Stimulated activated CD4-positive, alpha-beta T cell treated with anti-CD3 and anti-CD28 coated beads, Interleukin-2, amount 100 ng/mL, for 24 hours (primary cell): Measurements from ENCODE around the gene GLYATL3.

Experiments
- DNase-seq, 2 donors: peaks; one replicate each; pipeline ENCODE4 v3.0.0-alpha.2; 2020

GLYATL3 gene

DNA sequence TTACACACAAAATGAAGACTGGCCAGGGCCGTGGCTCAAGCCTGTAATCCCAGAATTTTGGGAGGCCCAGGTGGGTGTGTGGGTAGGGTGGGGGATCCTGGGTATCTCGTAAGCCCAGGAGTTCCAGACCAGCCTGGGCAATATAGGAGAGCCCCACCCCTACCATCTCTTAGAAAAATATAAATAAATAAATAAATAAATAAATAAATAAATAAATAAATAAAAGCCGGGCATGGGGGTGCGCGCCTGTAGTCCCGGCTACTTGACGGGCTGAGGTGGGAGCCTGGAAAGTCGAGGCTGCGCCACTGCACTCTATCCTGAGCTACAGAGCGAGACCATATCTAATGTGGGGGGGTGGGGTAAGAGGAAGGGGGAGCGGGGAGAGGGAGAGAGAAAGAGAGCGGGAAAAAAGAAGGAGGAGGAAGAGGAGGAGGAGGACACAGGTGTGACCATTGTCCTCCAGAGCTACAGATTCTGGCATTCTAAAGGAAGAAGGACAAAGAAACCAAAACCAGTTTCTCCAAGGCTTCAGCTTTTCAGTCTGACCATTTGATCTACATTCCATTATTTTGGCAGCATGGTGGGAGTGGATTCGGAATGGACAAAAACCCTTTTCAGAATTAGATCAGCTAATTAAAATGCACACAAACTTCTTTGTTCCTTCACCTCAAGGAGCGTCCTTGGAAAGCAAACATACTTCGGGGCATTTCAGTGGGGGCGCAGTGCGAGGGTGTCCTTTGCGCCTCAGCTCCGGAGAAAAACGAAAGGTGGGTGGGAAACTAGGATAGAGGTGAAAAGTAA is 50.2 kb downstream of the GLYATL3 start:
- DNase-seq = no peak

DNA sequence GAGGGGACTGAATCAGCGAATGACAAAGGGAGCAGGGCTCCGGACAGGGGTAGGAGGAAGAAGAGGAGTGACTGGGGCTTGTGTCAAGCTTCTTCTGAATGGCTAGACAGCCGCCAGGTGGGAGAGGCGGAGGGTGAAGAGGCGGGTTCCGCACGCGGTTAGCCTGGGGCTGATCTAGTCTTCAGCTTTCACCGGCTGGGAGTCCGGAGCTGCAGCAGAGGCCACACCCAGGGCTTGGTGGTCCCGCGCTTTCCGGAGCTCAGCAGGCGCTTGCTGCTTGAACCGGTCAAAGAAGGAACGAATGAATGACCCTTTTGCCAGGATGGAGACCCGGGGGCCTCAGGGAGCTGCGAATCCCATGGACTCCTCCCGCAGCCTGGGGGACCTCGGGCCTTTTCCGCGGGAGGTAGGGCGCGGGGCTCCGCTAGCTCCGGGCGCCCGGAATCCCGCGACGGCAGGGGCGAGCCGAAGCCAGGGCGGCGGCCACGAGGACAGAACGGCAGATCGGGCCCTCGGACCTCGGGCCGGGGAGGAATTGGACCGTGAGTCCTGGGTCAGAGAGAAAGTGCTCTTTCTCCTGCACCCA is 50.9 kb downstream of the GLYATL3 start, which contains the start of gene C6orf141:
C6orf141 (plus strand) TSS at position 177 of the 586 bp plus-strand sequence; CDS start at position 302, 125 bp downstream.
- DNase-seq = peak; percentile 19 to 48

DNA sequence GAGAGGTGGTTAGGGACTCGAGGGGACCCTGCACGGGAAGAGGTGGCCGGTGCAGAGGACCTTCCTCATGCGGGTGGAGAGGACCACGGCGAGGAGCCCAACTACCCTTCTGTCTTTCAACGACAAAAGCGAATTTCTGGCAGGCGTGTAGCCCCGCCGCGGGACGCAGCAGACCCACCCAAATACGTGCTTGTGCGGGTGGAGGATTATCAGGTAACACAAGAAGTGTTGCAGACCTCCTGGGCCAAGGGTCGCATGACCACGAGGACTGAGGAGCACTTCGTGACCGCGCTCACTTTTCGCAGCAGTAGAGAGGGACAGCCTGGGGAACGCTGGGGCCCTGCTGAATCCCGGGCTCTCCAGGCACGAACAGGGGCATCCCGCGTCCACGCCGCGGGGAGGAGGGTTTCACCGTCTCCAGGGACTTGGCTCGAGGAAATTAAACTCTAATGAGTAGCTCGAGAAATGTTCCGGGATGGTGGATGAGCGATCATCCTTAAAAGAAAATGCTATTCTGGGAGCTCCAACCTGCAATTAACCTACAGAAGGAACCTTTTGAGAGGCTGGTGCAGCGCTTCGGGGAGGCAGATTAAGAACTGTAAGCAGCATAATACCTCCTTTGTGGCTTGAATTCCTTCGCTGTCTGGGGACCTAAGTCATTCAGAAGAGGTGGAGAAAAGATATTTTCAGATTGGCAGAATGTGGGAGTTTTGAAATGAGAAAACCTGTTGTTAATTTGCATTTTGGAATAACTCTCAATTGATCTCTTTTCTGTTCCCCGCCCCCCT is 51.5 kb downstream of the GLYATL3 start:
- DNase-seq = peak; percentile 12 to 17

DNA sequence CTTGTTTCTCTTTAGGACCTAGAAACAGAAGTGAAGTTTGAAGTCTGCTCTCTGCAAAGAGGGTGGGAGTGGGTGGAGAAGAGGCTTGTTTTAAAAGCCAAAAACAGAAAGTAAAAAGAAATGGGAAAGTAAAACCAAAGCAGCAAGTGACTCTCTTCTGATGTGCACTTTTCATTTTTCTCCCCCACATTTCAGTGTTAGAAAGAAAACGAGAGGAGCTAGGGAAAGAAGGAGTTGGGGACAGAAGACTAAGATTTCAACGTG is 52.1 kb downstream of the GLYATL3 start:
- no peak for DNase-seq

DNA sequence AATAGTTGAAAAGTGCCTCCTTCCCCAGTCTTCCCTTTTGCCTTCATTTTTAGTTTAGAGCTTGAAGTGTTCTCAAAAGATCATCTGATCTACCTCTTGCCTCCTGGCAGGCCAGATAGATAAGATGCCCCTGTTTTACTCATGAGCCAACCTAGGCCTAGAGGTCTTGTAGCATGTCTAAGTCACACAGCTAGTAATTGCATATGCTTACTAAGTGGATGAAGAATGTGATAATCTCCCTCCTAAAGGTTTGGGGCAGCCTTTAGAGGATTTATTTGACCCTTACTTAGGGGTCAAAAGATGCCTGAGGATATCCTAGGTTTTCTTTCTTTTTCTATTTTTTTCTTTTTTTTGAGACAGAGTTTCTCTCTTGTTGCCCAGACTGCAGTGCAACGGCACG is 52.9 kb downstream of the GLYATL3 start:
- no peak for DNase-seq

DNA sequence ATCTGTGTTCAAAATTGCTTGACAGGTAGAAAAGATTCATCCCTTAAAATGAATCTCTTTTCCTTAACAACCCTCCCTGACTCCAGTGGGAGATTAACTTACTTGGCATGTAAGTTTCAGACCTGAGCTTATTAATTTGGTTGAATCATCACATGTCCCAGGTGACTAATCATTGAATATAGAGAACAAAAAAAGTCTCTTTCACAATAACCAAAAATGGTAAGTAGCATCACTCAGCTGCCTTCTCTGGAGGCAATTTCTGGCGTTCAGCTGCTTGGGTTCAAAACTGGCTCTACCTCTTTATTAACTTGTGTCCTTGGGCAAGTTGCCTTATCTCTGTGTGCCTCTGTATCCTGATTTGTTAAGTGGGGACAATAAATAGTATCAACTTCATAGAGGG is 53.7 kb downstream of the GLYATL3 start:
- no peak for DNase-seq

DNA sequence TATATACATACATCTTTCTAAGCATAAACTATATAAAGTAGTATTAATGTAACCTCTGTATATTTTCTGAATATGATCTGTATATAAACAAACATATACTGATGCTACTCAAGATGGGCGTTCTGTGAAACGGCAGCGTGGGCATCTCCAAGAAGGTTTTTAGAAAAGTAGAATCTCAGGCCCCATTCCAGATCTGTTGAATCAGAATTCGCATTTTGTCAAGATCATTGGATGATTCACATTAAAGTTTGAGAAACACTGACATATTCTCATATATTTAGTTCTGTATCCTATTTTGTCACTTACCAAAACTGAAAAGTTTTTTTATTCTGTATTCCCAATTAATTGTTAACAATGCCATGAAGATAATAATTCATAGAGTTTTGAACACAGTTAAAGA is 56.2 kb downstream of the GLYATL3 start:
- no peak for DNase-seq

DNA sequence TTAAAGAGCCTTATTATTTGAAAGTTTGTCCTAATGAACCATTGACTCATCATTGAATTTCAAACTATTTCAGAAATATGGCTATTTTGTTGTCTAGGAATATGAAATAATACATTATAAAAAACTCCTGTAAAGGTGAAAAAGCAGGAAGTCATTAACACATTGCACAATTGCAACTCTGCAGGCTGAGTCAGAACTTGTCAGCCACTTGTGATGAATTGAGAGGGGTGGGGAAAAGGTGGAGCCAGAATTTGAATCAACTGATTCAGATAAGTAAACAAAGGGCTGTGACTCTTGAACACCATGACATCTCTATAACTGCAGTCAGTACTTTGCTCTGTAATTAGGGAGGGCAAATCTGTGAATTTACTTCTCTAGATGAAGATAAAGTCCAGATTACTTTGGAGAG is 56.7 kb downstream of the GLYATL3 start:
- DNase-seq = no peak

DNA sequence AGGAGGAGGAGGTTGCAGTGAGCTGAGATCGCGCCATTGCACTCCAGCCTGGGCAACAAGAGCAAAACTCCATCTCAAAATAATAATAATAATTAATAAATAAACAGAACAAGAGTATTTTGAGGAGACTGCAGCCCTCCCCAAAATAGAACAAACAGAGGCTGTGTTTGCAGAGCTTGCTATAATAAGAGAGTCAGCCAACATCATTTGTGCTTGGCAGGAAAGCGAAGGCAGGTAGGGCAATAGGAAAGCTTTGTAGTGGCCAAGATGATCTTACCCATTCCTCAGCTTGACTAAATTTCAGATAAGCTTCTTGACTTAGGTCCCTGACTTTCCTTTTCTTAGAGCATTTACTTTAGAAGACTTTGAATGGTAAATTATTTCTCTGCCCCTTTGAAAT is 57.5 kb downstream of the GLYATL3 start:
- DNase-seq = no peak

DNA sequence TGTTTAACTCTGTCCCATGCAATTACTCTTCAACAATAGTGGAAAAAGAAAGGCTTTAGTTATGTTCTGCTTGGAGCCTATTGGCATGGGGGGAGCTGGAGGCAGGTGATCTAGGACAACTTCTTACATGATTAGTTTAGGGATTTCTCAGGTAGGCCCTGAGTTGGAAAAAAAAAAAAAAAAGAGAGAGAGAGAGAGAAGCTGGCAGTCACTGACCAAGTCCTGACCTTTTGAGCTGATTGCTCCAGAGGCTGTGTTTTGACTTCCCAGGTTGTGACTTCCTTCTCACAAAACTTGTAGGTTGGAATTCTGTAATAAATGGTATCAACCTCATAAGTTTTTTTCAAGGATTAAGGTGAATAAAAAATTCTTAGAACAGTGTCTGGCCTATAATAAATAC is 58.5 kb downstream of the GLYATL3 start:
- no peak for DNase-seq

DNA sequence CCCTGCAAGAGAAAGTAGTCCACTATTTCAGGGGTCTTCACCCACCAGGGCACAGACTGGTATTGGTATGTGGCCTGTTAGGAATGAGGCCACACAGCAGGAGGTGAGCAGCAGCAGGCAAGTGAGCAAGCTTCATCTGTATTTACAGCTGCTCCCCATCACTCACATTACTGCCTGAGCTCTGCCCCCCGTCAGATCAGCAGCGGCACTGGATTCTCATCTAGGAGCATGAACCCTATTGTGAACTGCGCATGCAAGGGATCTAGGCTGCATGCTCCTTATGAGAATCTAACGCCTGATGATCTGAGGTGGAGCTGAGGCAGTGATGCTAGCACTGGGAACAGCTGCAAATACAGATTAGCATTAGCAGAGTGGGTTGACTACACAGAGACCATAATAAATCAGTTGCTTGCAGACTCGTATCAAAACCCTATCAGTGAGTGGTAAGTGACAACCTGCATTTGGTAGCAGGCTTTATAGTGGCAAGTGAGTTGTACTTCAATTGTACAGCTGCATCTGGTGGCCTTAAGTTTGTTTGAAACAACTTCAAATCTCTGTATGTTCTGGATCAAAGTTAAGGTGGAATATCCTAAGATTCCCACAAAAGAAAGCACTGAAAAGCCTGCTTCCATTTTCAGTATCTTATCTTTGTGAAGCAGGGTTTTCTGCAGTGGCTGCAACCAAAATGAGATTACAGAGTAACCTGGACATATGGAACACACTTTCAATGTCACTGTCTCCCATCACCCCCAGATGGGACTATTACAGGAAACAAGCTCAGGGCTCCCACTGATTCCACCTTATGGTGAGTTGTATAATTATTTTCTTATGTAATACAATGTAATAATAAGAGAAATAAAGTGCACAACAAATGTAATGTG is 63.5 kb downstream of the GLYATL3 start:
- DNase-seq = no peak

DNA sequence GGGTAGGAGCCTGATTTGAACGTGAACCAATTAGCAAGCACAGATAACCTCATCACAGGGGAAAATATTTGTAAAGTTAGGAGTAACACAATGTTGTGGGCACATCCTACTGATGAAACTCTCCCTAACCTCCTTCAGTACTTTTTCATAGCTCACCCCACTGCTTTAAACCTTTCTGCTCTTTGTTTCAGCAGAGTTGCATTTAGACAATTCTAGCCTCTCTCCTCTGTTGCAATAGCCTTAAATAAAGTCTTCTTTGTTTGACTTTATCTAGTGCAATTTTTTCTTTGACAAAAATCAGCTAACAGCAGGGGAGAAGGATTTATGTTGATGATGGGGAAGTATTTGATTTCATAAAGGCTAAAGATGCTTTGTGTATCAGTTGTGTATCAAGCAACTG is 64.8 kb downstream of the GLYATL3 start:
- no peak for DNase-seq

DNA sequence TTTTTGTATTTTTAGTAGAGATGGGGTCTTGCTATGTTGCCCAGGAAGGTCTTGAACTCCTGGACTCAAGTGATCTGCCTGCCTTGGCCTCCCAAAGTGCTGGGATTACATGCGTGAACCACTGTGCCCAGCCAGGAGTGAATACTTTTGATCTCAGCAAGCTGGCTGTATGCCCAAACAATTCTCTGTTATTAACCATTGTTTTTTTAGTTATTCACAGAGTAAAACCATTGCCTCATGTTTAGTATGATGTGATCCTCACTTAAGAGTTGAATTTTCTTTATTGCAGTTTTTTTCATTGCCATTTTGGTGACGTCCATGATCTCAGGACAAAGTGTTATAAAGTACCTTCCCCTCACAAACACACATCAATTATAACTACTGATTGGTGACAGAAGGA is 65.5 kb downstream of the GLYATL3 start:
- no peak for DNase-seq

DNA sequence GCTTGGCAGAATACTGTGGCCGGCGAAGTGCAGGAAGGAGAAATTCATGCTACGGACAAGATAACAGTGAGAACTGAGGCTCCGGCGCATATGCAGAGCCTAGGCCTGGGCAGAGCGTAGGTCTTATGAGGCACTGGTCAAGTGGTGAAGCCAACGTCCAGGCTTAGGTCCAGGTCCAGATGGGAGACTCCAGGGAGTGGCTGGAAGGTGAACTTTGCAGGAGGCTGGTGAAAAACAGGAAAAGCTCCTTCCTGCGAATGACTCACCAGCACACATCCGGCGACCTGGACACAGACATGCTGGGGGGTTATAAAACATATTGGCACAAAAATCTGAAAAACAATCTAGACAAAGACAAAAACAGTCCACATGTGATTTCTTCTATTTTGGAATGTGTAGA is 66.1 kb downstream of the GLYATL3 start:
- DNase-seq = no peak

DNA sequence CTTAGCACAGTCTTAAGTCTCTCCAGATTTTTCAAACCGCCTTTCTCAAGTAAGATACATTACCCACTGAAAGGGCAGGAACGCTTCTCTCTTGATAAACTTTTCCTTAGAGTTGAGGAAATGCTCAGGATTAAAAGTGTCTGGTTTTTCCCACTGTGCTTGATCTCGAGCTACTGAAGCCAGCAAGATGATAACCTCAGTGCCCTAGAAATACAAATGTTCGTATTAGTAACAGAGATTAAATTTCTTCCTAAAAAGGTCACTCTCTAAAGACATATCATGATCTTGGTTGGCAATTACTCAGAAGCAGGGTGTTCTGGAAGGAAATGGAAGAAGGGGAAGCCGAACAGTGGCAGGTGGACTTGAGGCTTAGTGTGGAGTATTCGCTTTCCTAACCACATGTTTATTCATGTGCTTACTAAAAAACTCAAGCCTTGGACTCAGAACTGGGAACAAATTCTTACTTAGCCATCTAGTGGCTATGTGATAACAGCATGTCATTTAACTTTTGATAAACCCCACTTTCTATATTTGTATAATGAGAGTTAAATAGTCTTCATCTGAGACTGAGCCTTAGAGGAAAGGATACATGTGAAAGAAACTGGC is 70.9 kb downstream of the GLYATL3 start:
- no peak for DNase-seq

DNA sequence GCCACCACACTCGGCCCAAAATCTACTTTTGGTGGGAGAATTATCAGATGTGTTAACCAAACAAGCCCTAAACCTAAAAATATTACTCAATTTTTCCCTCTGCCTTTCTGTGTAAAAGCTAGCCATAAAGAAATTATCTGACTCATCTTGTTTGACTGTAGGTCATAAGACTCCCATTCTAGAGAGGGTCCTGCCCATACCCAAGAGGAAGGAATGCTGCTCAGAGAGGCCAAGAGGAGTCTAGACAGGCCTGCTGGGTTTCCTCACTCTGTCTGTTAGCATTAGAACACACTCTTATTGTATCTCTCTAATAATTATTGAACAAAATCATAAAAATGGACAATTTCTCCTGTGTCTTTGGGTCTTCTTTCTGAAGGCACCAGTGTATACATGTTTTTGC is 76.9 kb downstream of the GLYATL3 start:
- no peak for DNase-seq
